ENCODE data around the gene BCAS1.

GRCh38 chr20:53971096-53971683 is 99.2 kb downstream of the BCAS1 start:
- no peak for TF ChIP-seq CTCF (IDR thresholded peaks at IDR 0.05)
- TF ChIP-seq POLR2A (IDR thresholded peaks at IDR 0.05) = no peak

Data from adrenal gland (tissue), 5 donors.